Osteocyte (in vitro differentiated cells): Measurements from ENCODE around the gene PSAT1. TPM values are rescaled to one million over a fixed set of nuclear protein-coding genes. Genes with fewer than 3 reads are reported as not detected.

ENCODE experiments used
- DNase-seq: peaks from one replicate; pipeline ENCODE4 v3.0.0; 2021; ENCODE audit warnings: mixed read lengths; ENCODE audit not compliant: unreplicated experiment; ENCODE audit errors: extremely low spot score
- H3K27ac Mint-ChIP-seq: one replicate; pipeline ENCODE4 v1.8.0; 2021; ENCODE audit warnings: mild to moderate bottlenecking, mixed read lengths; ENCODE audit not compliant: unreplicated experiment
- H3K27me3 Mint-ChIP-seq: one replicate; pipeline ENCODE4 v1.8.0; 2021; ENCODE audit warnings: mixed read lengths; ENCODE audit not compliant: unreplicated experiment
- H3K36me3 Mint-ChIP-seq: one replicate; pipeline ENCODE4 v1.8.0; 2021; ENCODE audit warnings: mixed read lengths; ENCODE audit not compliant: unreplicated experiment
- H3K4me1 Mint-ChIP-seq: one replicate; pipeline ENCODE4 v1.8.0; 2021; ENCODE audit warnings: mixed read lengths; ENCODE audit not compliant: unreplicated experiment
- H3K4me3 Mint-ChIP-seq: one replicate; pipeline ENCODE4 v1.8.0; 2021; ENCODE audit warnings: mild to moderate bottlenecking, moderate library complexity, mixed read lengths; ENCODE audit not compliant: unreplicated experiment
- H3K9me3 Mint-ChIP-seq: one replicate; pipeline ENCODE4 v1.8.0; 2021; ENCODE audit warnings: mixed read lengths; ENCODE audit not compliant: unreplicated experiment
- total RNA-seq: library from RNA; stranded (reverse); gene quantifications from 2 replicates; pipeline ENCODE4 v1.2.1, GENCODE V29; 2021
- TF ChIP-seq, protein P1 (sequence below): fragments of 200-600 bp; sonication (generic); IDR thresholded peaks from 2 replicates; pipeline ENCODE4 v1.5.0; 2021; ENCODE audit warnings: antibody characterized with exemption, mild to moderate bottlenecking, moderate library complexity

PSAT1 gene
- total RNA-seq, 1 donor from 2014 or later: 171 TPM

DNA sequence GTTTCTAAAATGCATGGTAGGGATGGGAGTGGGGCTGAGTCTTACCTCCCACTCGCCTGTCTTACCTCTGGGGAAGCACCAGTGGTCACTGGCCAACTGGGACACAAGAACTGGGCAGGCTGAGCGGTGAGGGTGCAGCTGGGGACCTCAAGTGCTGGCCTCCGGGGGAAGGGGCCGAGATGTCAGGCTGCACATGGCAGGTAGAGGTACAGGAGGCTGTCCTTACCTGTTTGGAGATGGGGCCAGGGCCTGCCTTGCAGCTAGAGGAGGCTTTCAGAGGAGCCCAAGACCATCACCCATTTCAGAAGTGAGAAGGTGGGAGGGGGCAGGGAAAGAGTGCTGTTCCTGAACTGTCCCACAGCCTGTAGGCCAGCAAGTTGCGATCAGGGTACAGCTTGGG is 14.2 kb downstream of the PSAT1 start:
- DNase-seq: no peak
- Mint-ChIP-seq H3K9me3 (no peaks in the 10 kb centered on the region), H3K4me3 (no peak overlapping the region), H3K27me3 (no peaks in the 10 kb centered on the region), H3K36me3 (peaks cover 57% of the 10 kb centered on the region), H3K4me1 (peaks cover 7% of the 10 kb centered on the region), H3K27ac (no peak overlapping the region)
- TF ChIP-seq, protein P1, sequence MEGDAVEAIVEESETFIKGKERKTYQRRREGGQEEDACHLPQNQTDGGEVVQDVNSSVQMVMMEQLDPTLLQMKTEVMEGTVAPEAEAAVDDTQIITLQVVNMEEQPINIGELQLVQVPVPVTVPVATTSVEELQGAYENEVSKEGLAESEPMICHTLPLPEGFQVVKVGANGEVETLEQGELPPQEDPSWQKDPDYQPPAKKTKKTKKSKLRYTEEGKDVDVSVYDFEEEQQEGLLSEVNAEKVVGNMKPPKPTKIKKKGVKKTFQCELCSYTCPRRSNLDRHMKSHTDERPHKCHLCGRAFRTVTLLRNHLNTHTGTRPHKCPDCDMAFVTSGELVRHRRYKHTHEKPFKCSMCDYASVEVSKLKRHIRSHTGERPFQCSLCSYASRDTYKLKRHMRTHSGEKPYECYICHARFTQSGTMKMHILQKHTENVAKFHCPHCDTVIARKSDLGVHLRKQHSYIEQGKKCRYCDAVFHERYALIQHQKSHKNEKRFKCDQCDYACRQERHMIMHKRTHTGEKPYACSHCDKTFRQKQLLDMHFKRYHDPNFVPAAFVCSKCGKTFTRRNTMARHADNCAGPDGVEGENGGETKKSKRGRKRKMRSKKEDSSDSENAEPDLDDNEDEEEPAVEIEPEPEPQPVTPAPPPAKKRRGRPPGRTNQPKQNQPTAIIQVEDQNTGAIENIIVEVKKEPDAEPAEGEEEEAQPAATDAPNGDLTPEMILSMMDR: no peak

GRCh38 chr9:78311886-78312524 is 15.1 kb downstream of the PSAT1 start:
- no peak overlapping the region for H3K27ac Mint-ChIP-seq
- TF ChIP-seq, protein P1: no peak

DNA sequence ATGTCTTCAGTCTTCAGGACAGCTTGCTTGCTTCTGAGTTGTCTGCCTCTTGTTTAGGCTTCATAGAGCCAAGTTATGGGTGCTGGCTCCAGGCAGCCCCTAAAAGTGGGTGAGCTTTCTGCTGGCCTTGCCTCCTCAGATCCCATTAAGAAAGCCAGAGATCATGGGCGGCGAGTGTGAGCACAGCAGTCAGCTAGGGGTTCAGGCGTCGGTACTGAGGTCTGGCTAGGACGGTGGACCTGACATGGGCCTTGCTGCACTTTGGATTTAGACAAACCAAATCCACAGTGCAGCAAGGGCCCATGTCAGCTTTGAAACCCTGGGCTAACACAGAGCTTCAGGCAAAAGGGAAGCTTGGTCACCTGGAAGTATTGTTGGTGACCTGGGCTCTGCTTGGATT is 17.6 kb downstream of the PSAT1 start:
- Mint-ChIP-seq H3K4me3 (no peak overlapping the region), H3K36me3 (peaks cover 66% of the 10 kb centered on the region), H3K4me1 (peaks cover 7% of the 10 kb centered on the region), H3K27ac (no peak overlapping the region), H3K9me3 (no peaks in the 10 kb centered on the region), H3K27me3 (no peaks in the 10 kb centered on the region)
- no peak for DNase-seq
- TF ChIP-seq, protein P1: no peak

More at GRCh38 chr9:78311886-78312524, 15.1 kb downstream of the PSAT1 start:
- H3K36me3 Mint-ChIP-seq: peaks cover 61% of the 10 kb centered on the region
- H3K4me1 Mint-ChIP-seq: peaks cover 7% of the 10 kb centered on the region
- H3K9me3 Mint-ChIP-seq: no peaks in the 10 kb centered on the region
- DNase-seq: no peak
- H3K4me3 Mint-ChIP-seq: no peak overlapping the region
- H3K27me3 Mint-ChIP-seq: no peaks in the 10 kb centered on the region

GRCh38 chr9:78314953-78315870 is 18.3 kb downstream of the PSAT1 start:
- Mint-ChIP-seq H3K36me3 (peaks cover 68% of the 10 kb centered on the region), H3K27ac (no peak overlapping the region), H3K27me3 (no peaks in the 10 kb centered on the region), H3K4me1 (peaks cover 7% of the 10 kb centered on the region), H3K4me3 (no peak overlapping the region), H3K9me3 (no peaks in the 10 kb centered on the region)
- DNase-seq: no peak
- TF ChIP-seq, protein P1: no peak
